Upper lobe of right lung (tissue), 1 donor: ENCODE data around the gene VMAC. TPM values are rescaled to one million over a fixed set of nuclear protein-coding genes. Genes with fewer than 3 reads are reported as not detected.

Experiments used
- ATAC-seq: fragments of 200-7000 bp; cut with Tn5 transposase; one replicate; pipeline ENCODE4 v1.9.1; 2020; ENCODE audit warnings: mild to moderate bottlenecking, moderate library complexity
- DNase-seq: peaks from one replicate; pipeline ENCODE4 v3.0.0-alpha.2; 2020
- H3K27ac ChIP-seq: fragments of 200-600 bp; one replicate; pipeline ENCODE4 v1.8.0; 2022
- H3K27me3 ChIP-seq: fragments of 200-600 bp; one replicate; pipeline ENCODE4 v1.8.0; 2022; ENCODE audit warnings: mild to moderate bottlenecking
- H3K36me3 ChIP-seq: fragments of 200-600 bp; one replicate; pipeline ENCODE4 v1.8.0; 2022
- H3K4me1 ChIP-seq: fragments of 200-600 bp; one replicate; pipeline ENCODE4 v1.8.0; 2022
- H3K4me3 ChIP-seq: fragments of 200-600 bp; one replicate; pipeline ENCODE4 v1.8.0; 2022; ENCODE audit warnings: mild to moderate bottlenecking
- H3K9me3 ChIP-seq: fragments of 200-600 bp; one replicate; pipeline ENCODE4 v1.8.0; 2022
- CTCF ChIP-seq: fragments of 200-600 bp; IDR thresholded peaks from one replicate; pipeline ENCODE4 v1.8.0; 2022; ENCODE audit warnings: antibody characterized with exemption
- intact Hi-C: fragments of 100-400 bp; cut with DNase I; formaldehyde crosslinking; loops from one replicate; pipeline ENCODE4 v1.11.0; 2022
- total RNA-seq: library from RNA; stranded (reverse); fragmentation: NEBNext Ultra II Directional; extraction: Animal tissue kit (Norgen Biotek cat#: 25700); gene quantifications from one replicate; pipeline ENCODE4 v1.2.1, GENCODE V29; 2021
- donor health status: DM: no; HTN: yes; CAD: no; lungs with severe emphysema.

Gene VMAC
- total RNA-seq, 1 donor from 2014 or later: 6.8 TPM

- ATAC-seq: no peak
- Histone ChIP-seq H3K9me3 (no peaks in the 10 kb centered on the region), H3K4me3 (no peak overlapping the region), H3K4me1 (peaks cover 16% of the 10 kb centered on the region), H3K27ac (no peak overlapping the region), H3K36me3 (peaks cover 18% of the 10 kb centered on the region), H3K27me3 (no peaks in the 10 kb centered on the region)
- intact Hi-C loops: no loop called here
- DNase-seq: no peak
- no peak for TF ChIP-seq CTCF
Observed at GRCh38 chr19:5943045-5943444, 38.4 kb downstream of the VMAC start.

- H3K9me3 ChIP-seq: no peaks in the 10 kb centered on the region
- H3K36me3 ChIP-seq: peaks cover 16% of the 10 kb centered on the region
- H3K27ac ChIP-seq: no peak overlapping the region
- ATAC-seq (no peak), DNase-seq (no peak)
- no peaks in the 10 kb centered on the region for H3K27me3 ChIP-seq
- intact Hi-C loops: no loop called here
- TF ChIP-seq CTCF: no peak
- H3K4me1 ChIP-seq: peaks cover 22% of the 10 kb centered on the region
- no peak overlapping the region for H3K4me3 ChIP-seq
Observed at GRCh38 chr19:5943623-5944022, 39.0 kb downstream of the VMAC start.

- H3K4me3 ChIP-seq: peak overlapping the region; percentile 2
- H3K9me3 ChIP-seq: no peaks in the 10 kb centered on the region
- H3K36me3 ChIP-seq: no peaks in the 10 kb centered on the region
- intact Hi-C loops: no loop called here
- DNase-seq: peak; percentile 78
- H3K4me1 ChIP-seq: peaks cover 58% of the 10 kb centered on the region
- peak; percentile 77 for ATAC-seq
- H3K27me3 ChIP-seq: no peaks in the 10 kb centered on the region
- H3K27ac ChIP-seq: peak overlapping the region; percentile 63
- no peak for TF ChIP-seq CTCF
Observed at GRCh38 chr19:5947435-5947834, 42.8 kb downstream of the VMAC start.

- Histone ChIP-seq H3K27ac (peak overlapping the region; percentile 15), H3K4me1 (peaks cover 74% of the 10 kb centered on the region)
Observed at GRCh38 chr19:5948752-5949564, 44.3 kb downstream of the VMAC start.

GRCh38 chr19:5949792-5950305 is 45.2 kb downstream of the VMAC start:
- no peak overlapping the region for H3K27ac ChIP-seq
- H3K4me1 ChIP-seq: peaks cover 82% of the 10 kb centered on the region
- intact Hi-C loops: no loop called here
- H3K27me3 ChIP-seq: no peaks in the 10 kb centered on the region
- no peaks in the 10 kb centered on the region for H3K9me3 ChIP-seq
- no peak for TF ChIP-seq CTCF
- ATAC-seq (peak; percentile 76), DNase-seq (peak; percentile 89)
- H3K4me3 ChIP-seq: no peak overlapping the region
- H3K36me3 ChIP-seq: no peaks in the 10 kb centered on the region

More at GRCh38 chr19:5948752-5949564, 44.3 kb downstream of the VMAC start:
- no peaks in the 10 kb centered on the region for H3K27me3 ChIP-seq
- no peaks in the 10 kb centered on the region for H3K9me3 ChIP-seq
- DNase-seq (no peak), ATAC-seq (no peak)
- TF ChIP-seq CTCF: no peak
- no peak overlapping the region for H3K4me3 ChIP-seq
- intact Hi-C loops: no loop called here
- no peaks in the 10 kb centered on the region for H3K36me3 ChIP-seq
